GM18511 (cell line): Measurements from ENCODE around the gene CDKN2D.

Experiments used
- ATAC-seq: cut with Tn5 transposase; IDR thresholded peaks from one replicate; pipeline ENCODE4 v1.9.1; 2021; ENCODE audit warnings: mild to moderate bottlenecking, moderate library complexity; ENCODE audit not compliant: unreplicated experiment

Gene CDKN2D

GRCh38 chr19:10521461-10522171 is 47.2 kb downstream of the CDKN2D start:
- ATAC-seq, result no peak

- ATAC-seq, result no peak
Observed at GRCh38 chr19:10520652-10521318, 48.0 kb downstream of the CDKN2D start.

DNA sequence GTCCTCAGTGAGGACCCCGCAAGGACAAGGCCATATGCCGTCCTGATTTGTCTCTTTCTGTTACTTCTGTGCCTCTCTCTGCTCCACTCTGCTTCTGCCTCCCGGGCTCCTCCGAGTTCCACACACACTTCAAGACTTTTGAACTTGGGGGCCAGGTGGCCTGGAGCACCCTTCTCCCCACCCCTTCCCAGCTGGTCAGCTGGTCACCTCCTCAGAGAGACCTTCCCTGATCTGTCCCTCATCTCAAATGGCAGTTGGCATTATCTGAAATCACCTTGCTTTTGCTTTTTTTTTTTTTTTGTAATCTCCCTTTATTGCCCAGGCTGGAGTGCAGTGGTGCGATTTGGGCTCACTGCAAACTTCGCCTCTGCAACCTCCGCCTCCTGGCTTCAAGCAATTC is 49.4 kb downstream of the CDKN2D start:
- no peak for ATAC-seq

- ATAC-seq, result no peak
Observed at GRCh38 chr19:10518444-10519361, 50.1 kb downstream of the CDKN2D start.

- no peak for ATAC-seq
Observed at GRCh38 chr19:10517760-10518443, 50.9 kb downstream of the CDKN2D start.

DNA sequence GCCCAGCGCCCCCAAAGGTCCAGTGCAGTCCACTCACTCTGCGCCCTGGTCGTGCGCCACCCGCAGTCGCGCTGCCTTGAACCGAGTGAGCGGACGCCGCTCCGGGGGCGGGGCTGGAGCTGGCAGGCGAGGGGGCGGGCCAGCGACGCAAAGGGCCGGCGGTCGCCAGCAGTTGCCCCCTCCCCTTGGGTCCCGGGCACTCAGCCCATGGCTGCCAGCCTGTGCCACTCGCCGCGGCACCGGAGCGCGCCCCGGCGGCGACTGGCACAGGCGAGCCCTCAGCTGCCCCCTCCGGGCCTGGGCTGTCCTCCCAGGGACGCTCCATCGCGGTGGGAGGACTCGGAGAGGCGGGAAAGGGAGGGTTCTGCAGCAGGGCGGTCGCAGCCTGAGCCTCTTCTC is 51.4 kb downstream of the CDKN2D start, which contains the start of gene S1PR5:
S1PR5 (minus strand) TSS at position 87 of the 399 bp plus-strand sequence. CDS start 2,436 bp downstream, outside the sequence.
- ATAC-seq, result no peak

DNA sequence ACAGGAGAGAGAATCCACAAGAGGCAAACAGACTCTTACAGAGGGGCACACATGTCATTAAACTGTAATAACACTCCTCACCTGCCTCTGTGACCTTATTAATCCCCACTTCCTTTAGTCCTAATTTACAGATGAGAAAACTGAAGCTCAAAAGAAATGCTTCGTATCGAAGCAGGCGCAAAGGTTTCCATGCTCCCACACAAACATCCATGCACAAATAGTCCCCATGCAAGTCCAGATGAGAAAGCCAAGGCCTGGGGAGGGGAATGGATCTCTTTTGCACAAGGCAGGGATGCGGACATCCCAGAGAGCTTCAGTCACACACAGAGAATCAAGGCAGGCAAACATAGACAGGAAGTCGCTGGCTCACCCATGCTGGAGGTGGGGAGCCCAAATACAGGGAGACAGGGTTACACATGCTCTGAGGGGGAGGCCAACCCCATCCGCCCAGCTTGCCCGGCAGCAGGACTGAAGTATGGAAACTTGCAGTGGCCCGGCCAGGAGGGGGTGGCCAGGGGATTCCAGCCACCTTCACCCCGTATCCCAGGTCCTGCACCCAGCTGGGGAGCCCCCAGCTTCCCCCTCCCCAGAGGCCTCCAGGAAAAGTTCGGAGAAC is 52.0 kb downstream of the CDKN2D start:
- no peak for ATAC-seq
